Measurements from ENCODE around the gene CORIN. TPM values are rescaled to one million over a fixed set of nuclear protein-coding genes. Genes with fewer than 3 reads are reported as not detected.
A peak's percentile ranks its signal among the peaks of the same experiment; 100 is the strongest.

Gene CORIN
- total RNA-seq, 1 donor from 2014 or later = 92.0 TPM

DNA sequence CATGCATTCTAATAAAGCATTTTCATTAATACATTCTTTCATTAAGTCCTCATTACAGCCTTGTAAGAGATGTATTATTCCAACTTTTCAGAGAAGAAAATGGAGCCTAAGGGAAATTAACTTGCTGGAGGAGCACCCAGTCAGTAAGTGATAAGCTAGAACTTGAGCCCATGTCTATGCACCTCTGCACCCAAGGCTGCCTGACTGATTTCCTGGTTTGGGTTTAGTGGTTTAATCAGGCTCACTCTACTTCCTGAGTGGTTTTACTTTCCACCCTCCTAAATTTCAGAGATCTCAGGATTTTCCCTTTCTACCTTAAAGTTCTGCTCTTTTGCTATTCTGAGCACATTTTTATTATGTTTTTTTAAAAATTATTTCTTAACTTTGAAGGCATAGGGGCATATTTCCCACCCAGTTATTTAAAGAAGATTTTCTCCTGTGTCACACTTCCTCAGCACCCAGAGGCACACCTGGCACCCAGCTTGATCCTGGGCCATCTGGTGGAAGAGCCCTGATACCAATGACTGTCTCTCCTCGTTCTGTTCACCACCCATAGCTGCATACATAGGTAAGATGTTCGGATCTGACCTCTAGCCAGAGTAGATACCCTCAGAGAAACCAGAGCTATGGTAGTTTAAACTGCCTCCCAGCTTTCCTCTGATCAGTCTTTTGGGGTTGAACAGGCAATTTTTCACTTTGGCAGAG lies 10.4 kb downstream of the CORIN start:
- peaks cover 38% of the 10 kb centered on the region for H3K4me1 ChIP-seq
- intact Hi-C loops (cut with micrococcal nuclease) = no loop called here
- DNase-seq = no peak
- H3K27me3 ChIP-seq (ENCODE audit: low read depth) = no peaks in the 10 kb centered on the region
- H3K9me3 ChIP-seq (replicated peaks) = no peaks in the 10 kb centered on the region
- H3K27ac ChIP-seq (replicated peaks) = peak overlapping the region; percentile 88
- no peak overlapping the region for H3K4me3 ChIP-seq
- no peaks in the 10 kb centered on the region for H3K36me3 ChIP-seq
- TF ChIP-seq, protein P1, sequence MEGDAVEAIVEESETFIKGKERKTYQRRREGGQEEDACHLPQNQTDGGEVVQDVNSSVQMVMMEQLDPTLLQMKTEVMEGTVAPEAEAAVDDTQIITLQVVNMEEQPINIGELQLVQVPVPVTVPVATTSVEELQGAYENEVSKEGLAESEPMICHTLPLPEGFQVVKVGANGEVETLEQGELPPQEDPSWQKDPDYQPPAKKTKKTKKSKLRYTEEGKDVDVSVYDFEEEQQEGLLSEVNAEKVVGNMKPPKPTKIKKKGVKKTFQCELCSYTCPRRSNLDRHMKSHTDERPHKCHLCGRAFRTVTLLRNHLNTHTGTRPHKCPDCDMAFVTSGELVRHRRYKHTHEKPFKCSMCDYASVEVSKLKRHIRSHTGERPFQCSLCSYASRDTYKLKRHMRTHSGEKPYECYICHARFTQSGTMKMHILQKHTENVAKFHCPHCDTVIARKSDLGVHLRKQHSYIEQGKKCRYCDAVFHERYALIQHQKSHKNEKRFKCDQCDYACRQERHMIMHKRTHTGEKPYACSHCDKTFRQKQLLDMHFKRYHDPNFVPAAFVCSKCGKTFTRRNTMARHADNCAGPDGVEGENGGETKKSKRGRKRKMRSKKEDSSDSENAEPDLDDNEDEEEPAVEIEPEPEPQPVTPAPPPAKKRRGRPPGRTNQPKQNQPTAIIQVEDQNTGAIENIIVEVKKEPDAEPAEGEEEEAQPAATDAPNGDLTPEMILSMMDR (IDR thresholded peaks at IDR 0.05; ENCODE audit: borderline replicate concordance) = no peak

DNA sequence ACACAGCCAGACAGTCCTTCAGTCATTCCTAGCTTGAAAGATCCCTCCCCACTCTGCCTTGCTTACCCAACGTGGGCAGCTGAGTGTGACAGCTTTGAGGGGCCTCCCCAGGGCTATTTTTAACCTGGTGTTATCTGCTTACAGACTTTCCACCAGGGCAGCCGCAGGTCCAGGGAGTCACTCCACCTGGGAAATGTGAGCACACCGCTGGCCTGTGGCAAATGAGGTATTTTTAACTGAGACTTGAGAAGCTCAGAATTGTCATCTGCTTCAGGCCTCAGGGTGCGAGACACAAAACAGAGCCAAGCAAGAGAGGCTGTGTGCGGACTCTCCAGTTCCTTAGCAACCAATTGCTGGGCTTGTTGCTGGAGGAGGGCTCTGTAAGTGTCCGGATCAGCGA lies 13.0 kb downstream of the CORIN start:
- Histone ChIP-seq H3K27me3 (ENCODE audit: low read depth) (no peaks in the 10 kb centered on the region), H3K4me3 (peak overlapping the region; percentile 49), H3K9me3 (replicated peaks) (no peaks in the 10 kb centered on the region), H3K27ac (replicated peaks) (peak overlapping the region; percentile 88), H3K36me3 (no peaks in the 10 kb centered on the region), H3K4me1 (peaks cover 40% of the 10 kb centered on the region)
- DNase-seq = peak; percentile 57
- intact Hi-C loops (cut with micrococcal nuclease) = no loop called here
- TF ChIP-seq, protein P1 (IDR thresholded peaks at IDR 0.05; ENCODE audit: borderline replicate concordance) = no peak

DNA sequence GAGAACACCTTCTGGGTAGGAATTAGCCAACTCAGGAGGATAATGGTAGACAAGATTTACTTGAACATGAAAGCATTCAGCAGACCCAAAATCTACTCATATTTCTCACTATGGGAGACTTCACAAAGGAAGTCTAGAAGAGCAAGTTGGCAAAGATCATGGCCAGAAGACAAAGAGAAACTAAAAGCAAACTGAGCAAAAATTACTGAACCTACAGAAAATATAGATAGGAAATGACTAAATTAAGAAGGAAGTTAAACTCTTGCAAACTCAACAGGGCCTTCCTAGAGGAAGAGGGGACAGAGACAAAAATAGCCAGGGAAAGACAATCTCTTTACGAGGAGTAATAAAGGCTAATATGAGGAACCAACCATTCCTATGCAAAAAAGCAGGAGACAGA lies 18.7 kb downstream of the CORIN start:
- no peaks in the 10 kb centered on the region for H3K9me3 ChIP-seq (replicated peaks)
- intact Hi-C loops (cut with micrococcal nuclease) = no loop called here
- peak overlapping the region; percentile 17 for H3K4me3 ChIP-seq
- peaks cover 23% of the 10 kb centered on the region for H3K4me1 ChIP-seq
- H3K27me3 ChIP-seq (ENCODE audit: low read depth) = no peaks in the 10 kb centered on the region
- H3K27ac ChIP-seq (replicated peaks) = peak overlapping the region; percentile 37
- TF ChIP-seq, protein P1 (IDR thresholded peaks at IDR 0.05; ENCODE audit: borderline replicate concordance) = no peak
- DNase-seq = no peak
- no peaks in the 10 kb centered on the region for H3K36me3 ChIP-seq

DNA sequence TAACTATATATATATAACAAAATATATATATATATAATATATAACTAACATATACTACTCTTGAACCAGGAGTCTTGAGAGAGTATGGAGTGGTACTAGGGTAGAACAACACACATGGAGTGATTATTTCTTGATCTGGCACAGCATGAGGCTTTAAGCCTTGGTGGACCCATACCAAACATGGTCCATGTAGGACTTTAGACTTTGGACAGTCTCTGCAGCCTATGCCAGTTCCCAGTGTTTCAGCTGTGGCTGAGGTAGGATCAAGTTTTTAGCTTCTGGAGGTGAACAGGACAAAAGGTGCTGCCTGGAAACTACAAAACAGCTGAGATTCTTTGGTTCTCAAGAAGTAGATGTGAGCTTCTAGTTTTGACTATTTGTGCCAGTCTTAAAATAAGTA lies 20.6 kb downstream of the CORIN start:
- no peak for DNase-seq
- no peak overlapping the region for H3K27ac ChIP-seq (replicated peaks)
- no peaks in the 10 kb centered on the region for H3K9me3 ChIP-seq (replicated peaks)
- H3K4me3 ChIP-seq = no peak overlapping the region
- H3K27me3 ChIP-seq (ENCODE audit: low read depth) = no peaks in the 10 kb centered on the region
- peaks cover 28% of the 10 kb centered on the region for H3K4me1 ChIP-seq
- TF ChIP-seq, protein P1 (IDR thresholded peaks at IDR 0.05; ENCODE audit: borderline replicate concordance) = no peak
- no peaks in the 10 kb centered on the region for H3K36me3 ChIP-seq
- intact Hi-C loops (cut with micrococcal nuclease) = no loop called here

DNA sequence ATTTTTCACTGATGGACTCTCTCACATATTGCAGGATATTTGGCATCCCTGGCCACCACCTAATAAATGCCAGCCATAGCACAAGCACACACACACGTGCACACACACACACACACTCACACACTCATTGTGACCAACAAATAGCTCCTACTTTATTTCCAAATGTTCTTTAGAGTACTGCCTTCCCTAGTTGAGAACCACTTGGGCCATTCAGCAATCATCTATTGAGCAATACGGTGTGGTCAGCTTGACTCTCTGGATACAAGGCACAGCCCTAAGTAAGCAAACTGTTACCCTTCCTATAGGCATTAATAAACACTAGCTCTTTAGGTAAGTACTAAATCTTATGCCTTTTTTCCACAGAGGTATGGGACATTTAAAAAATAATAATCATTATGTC lies 21.1 kb downstream of the CORIN start:
- intact Hi-C loops (cut with micrococcal nuclease) = no loop called here
- no peaks in the 10 kb centered on the region for H3K9me3 ChIP-seq (replicated peaks)
- H3K4me3 ChIP-seq = no peak overlapping the region
- no peak for DNase-seq
- TF ChIP-seq, protein P1 (IDR thresholded peaks at IDR 0.05; ENCODE audit: borderline replicate concordance) = no peak
- peaks cover 30% of the 10 kb centered on the region for H3K4me1 ChIP-seq
- no peaks in the 10 kb centered on the region for H3K36me3 ChIP-seq
- H3K27me3 ChIP-seq (ENCODE audit: low read depth) = no peaks in the 10 kb centered on the region
- no peak overlapping the region for H3K27ac ChIP-seq (replicated peaks)
